ENCODE data around the gene TEAD4. TPM values are rescaled to one million over a fixed set of nuclear protein-coding genes. Genes with fewer than 3 reads are reported as not detected.

Gene TEAD4
- total RNA-seq, 1 donor from 2014 or later: 120 TPM

DNA sequence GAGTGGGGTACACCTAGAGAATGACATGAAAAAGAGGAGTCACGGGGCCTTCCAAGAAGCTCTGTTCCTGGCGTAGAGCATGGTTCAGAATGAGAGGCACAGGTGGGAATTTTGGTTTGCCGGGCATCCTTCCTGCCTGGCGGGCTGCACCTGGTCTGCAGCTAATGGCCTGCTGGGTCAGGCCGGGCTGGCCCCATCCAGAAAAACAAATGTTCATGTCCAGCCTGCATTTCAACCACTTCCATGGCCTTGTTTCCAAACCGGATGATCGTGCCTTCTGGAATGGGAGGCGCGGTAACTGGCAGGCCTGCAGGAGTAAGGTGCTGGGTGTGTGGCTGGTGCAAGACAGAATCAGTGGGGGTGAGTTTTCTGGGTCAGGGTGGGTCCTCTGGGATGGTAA is 14.4 kb downstream of the TEAD4 start:
- TF ChIP-seq, protein P1, sequence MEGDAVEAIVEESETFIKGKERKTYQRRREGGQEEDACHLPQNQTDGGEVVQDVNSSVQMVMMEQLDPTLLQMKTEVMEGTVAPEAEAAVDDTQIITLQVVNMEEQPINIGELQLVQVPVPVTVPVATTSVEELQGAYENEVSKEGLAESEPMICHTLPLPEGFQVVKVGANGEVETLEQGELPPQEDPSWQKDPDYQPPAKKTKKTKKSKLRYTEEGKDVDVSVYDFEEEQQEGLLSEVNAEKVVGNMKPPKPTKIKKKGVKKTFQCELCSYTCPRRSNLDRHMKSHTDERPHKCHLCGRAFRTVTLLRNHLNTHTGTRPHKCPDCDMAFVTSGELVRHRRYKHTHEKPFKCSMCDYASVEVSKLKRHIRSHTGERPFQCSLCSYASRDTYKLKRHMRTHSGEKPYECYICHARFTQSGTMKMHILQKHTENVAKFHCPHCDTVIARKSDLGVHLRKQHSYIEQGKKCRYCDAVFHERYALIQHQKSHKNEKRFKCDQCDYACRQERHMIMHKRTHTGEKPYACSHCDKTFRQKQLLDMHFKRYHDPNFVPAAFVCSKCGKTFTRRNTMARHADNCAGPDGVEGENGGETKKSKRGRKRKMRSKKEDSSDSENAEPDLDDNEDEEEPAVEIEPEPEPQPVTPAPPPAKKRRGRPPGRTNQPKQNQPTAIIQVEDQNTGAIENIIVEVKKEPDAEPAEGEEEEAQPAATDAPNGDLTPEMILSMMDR (IDR thresholded peaks at IDR 0.05; ENCODE audit: unreplicated experiment): no peak
- peaks cover 9% of the 10 kb centered on the region for H3K27me3 Mint-ChIP-seq (ENCODE audit: unreplicated experiment)
- no peak for DNase-seq (ENCODE audit: low spot score)
- no peak overlapping the region for H3K4me3 Mint-ChIP-seq (ENCODE audit: unreplicated experiment)
- no peaks in the 10 kb centered on the region for H3K9me3 Mint-ChIP-seq (ENCODE audit: unreplicated experiment)
- peaks cover 37% of the 10 kb centered on the region for H3K4me1 Mint-ChIP-seq (ENCODE audit: unreplicated experiment)
- peak overlapping the region; percentile 61 for H3K27ac Mint-ChIP-seq (ENCODE audit: unreplicated experiment)
- H3K36me3 Mint-ChIP-seq (ENCODE audit: low read depth, unreplicated experiment): peaks cover 35% of the 10 kb centered on the region

DNA sequence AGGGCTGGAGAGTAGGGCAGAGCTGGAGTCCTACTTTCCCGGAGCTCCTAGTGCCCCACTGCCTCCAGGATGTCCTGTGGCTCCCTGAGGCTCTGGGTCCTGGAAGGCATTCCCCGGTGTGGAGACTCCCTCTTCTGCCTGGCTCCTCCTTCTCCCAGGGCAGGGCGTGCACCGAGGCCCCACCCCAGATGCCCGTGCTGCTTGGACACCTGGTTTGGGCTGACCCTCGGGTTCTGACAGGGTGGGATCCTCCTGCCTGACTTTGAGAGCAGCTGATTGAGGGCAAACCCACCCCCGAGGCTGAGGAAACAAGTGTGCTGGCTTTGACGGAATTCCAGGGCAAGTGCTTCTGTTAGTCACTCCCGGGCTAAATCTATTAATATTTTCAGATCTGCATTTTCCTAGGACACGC is 15.4 kb downstream of the TEAD4 start:
- peaks cover 40% of the 10 kb centered on the region for H3K36me3 Mint-ChIP-seq (ENCODE audit: low read depth, unreplicated experiment)
- DNase-seq (ENCODE audit: low spot score): peak; percentile 23
- peaks cover 34% of the 10 kb centered on the region for H3K4me1 Mint-ChIP-seq (ENCODE audit: unreplicated experiment)
- peaks cover 9% of the 10 kb centered on the region for H3K27me3 Mint-ChIP-seq (ENCODE audit: unreplicated experiment)
- H3K27ac Mint-ChIP-seq (ENCODE audit: unreplicated experiment): no peak overlapping the region
- H3K4me3 Mint-ChIP-seq (ENCODE audit: unreplicated experiment): no peak overlapping the region
- TF ChIP-seq, protein P1 (IDR thresholded peaks at IDR 0.05; ENCODE audit: unreplicated experiment): no peak
- H3K9me3 Mint-ChIP-seq (ENCODE audit: unreplicated experiment): no peaks in the 10 kb centered on the region

- H3K4me3 Mint-ChIP-seq (ENCODE audit: unreplicated experiment): no peak overlapping the region
- no peaks in the 10 kb centered on the region for H3K9me3 Mint-ChIP-seq (ENCODE audit: unreplicated experiment)
- DNase-seq (ENCODE audit: low spot score): no peak
- peaks cover 28% of the 10 kb centered on the region for H3K4me1 Mint-ChIP-seq (ENCODE audit: unreplicated experiment)
- H3K27me3 Mint-ChIP-seq (ENCODE audit: unreplicated experiment): peaks cover 12% of the 10 kb centered on the region
- peaks cover 40% of the 10 kb centered on the region for H3K36me3 Mint-ChIP-seq (ENCODE audit: low read depth, unreplicated experiment)
- H3K27ac Mint-ChIP-seq (ENCODE audit: unreplicated experiment): no peak overlapping the region
- TF ChIP-seq, protein P1 (IDR thresholded peaks at IDR 0.05; ENCODE audit: unreplicated experiment): no peak
Observed at GRCh38 chr12:2976581-2976996, 17.4 kb downstream of the TEAD4 start.

- no peak for DNase-seq (ENCODE audit: low spot score)
- Mint-ChIP-seq H3K4me1 (ENCODE audit: unreplicated experiment) (peaks cover 30% of the 10 kb centered on the region), H3K27me3 (ENCODE audit: unreplicated experiment) (peaks cover 12% of the 10 kb centered on the region), H3K36me3 (ENCODE audit: low read depth, unreplicated experiment) (peaks cover 39% of the 10 kb centered on the region), H3K27ac (ENCODE audit: unreplicated experiment) (peak overlapping the region; percentile 54), H3K9me3 (ENCODE audit: unreplicated experiment) (no peaks in the 10 kb centered on the region), H3K4me3 (ENCODE audit: unreplicated experiment) (peak overlapping the region; percentile 30)
- TF ChIP-seq, protein P1 (IDR thresholded peaks at IDR 0.05; ENCODE audit: unreplicated experiment): no peak
Observed at GRCh38 chr12:2977776-2978175, 18.6 kb downstream of the TEAD4 start.

DNA sequence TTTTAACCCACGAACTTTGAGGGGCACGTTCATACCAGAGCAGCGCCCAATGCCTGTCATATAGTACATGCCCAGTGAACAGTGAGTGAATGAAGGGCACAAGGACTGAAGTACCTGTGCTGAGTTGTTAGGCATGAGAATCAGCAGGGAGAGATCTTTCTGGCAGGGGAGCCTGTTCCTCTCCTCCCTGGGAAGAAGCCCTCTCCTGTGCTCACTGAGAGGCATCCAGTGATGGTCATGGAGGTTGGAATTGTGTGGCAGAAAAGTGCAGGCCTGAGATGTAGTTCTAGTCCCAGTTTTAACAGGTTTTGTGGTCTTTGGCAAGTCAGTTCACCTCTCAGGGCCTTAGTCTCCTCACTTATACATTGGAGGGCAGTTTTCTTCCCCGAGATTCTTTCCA is 20.6 kb downstream of the TEAD4 start:
- Mint-ChIP-seq H3K9me3 (ENCODE audit: unreplicated experiment) (no peaks in the 10 kb centered on the region), H3K27ac (ENCODE audit: unreplicated experiment) (peak overlapping the region; percentile 24), H3K27me3 (ENCODE audit: unreplicated experiment) (peaks cover 8% of the 10 kb centered on the region), H3K4me3 (ENCODE audit: unreplicated experiment) (peak overlapping the region; percentile 11), H3K36me3 (ENCODE audit: low read depth, unreplicated experiment) (peaks cover 37% of the 10 kb centered on the region), H3K4me1 (ENCODE audit: unreplicated experiment) (peaks cover 16% of the 10 kb centered on the region)
- TF ChIP-seq, protein P1 (IDR thresholded peaks at IDR 0.05; ENCODE audit: unreplicated experiment): no peak
- DNase-seq (ENCODE audit: low spot score): no peak
